Kidney capillary endothelial cell (primary cell): Measurements from ENCODE around the gene CNR1.
A peak's percentile ranks its signal among the peaks of the same experiment; 100 is the strongest.
"Not testable (repeated sequence)": the region's sequence is repeated elsewhere in the genome, so short reads cannot be mapped to it uniquely, and the experiment has no call there.

ENCODE experiments used
- DNase-seq: peaks from one replicate; pipeline ENCODE4 v3.0.0-alpha.2; 2018; ENCODE audit warnings: low spot score

The CNR1 gene

GRCh38 chr6:88165844-88166492 lies at the start of gene CNR1:
Gene CNR1 (minus strand): TSS chr6:88166347. CDS start chr6:88145274, 21,073 bp downstream.
- DNase-seq, result peak; percentile 20

GRCh38 chr6:88211446-88211845 lies 45.3 kb upstream of the CNR1 start:
- no peak for DNase-seq

DNA sequence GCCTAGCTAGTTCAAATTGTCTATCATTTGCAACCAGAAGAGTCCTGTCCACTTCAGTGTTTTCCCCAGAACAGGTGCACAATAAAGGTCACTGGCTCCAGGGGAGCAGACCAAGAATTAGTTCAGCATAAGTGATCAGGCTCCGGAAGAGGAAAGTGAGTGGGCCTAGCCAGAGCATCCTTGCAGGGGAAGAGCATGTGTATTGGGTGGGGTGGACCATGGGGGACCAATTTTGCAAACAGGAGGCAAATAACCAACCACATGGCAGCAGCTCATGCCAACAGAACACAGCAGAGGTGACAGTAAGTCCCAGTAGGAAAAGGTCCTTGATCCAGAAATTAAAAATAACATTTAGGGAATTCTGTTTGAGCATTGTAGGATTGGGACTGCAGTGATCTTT lies 43.2 kb upstream of the CNR1 start:
- DNase-seq, result no peak

- no peak for DNase-seq
Measured at GRCh38 chr6:88208726-88209125, 42.6 kb upstream of the CNR1 start.

DNA sequence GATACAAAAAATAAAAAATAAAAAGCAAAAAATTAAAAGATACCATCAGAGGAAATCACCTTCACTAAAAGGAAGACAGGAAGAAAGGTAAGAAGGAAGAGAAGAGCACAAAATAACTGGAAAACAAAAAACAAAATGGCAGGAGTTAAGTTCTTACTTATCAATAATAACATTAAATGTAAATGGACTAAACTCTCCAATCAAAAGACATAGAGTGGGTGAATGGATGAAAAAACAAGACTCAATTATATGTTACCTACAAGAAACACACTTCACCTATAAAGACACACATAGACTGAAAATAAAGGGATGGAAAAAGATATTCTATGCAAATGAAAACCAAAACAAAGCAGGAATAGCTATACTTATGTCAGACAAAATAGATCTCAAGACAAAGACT lies 35.6 kb upstream of the CNR1 start:
- not testable (repeated sequence) for DNase-seq

GRCh38 chr6:88184921-88185320 lies 18.8 kb upstream of the CNR1 start:
- no peak for DNase-seq

- DNase-seq, result no peak
Measured at GRCh38 chr6:88183471-88183870, 17.3 kb upstream of the CNR1 start.

DNA sequence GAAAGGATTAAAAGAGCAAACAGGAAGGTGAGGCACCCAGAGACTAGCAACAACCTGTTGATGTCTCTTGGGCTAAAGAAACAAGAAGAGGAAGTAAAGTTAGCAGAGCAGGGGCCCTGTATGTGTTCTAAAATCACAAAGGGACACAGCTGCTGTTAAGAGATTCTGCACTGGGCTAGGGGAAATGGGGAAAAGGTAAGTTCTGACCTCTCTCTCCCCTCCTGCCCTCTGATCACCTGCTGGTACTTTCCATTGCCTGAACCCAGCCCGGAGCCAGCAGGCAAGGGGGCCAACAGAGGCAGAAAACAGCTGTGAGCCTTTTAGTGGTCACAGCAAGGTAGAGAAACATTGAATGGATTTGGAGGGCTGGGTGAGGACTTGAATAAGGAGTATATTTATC lies 13.5 kb upstream of the CNR1 start:
- no peak for DNase-seq

DNA sequence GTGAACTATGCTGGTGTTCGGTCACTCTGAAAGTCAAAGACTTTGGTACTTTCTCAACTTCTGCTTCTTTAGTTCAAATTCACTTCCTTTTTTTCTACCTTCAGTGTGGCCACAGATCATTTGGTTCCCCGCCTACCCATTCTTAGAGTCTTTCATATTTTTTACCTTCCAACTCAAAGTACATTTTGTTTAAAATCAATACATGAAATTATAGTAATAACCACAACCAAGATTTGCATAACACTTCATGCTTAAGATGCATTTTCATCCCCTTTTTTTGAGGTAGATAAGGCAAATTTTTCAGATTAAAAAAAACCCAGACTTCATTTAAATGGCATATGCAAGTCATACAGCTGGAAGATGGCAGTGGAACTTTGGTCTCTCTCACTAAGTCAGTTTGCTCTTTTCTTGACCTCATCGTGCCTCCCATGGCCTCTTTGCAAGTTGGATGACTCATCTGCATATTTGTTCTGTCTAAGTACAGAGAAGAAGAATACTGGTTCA lies 11.9 kb upstream of the CNR1 start:
- no peak for DNase-seq

DNA sequence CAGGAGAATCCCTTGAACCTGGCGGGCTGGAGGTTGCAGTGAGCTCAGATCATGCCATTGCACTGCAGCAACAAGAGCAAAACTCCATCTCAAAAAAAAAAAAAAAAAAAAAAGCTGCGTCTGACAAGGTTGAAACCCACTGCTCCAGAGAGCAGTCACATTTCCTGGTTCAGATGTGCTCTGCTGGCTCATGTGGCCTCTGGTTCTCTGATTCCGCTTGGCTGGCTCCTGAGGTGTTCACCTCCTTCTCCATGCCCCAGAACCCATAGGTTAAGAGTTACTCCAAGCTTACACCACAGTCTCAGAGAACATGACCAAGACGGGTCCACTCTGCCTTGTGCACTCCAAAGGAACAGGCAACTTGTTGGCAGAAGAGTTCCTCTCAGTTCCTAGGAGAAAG lies 8.8 kb upstream of the CNR1 start:
- no peak for DNase-seq

DNA sequence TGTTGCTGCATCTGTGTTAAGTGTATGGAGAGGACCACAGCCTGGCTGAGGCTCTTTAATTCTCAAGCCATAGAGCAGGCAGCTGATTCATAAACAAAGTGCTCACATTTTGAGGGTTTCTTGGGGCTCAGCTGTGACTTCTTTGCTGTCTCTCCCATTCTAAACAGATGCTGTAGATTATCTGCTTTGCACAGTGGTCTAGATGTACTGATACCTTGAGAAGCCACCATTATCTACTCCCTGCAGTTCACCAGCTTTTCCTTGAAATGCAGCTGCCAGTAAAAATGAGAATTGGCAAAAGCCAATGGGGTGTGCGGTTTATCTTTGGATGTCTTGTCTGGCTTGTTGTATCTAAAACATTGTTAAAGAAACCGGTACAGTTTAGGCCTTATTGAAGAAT lies 5.2 kb upstream of the CNR1 start:
- DNase-seq, result no peak

GRCh38 chr6:88168362-88168761 lies 2.2 kb upstream of the CNR1 start:
- no peak for DNase-seq

DNA sequence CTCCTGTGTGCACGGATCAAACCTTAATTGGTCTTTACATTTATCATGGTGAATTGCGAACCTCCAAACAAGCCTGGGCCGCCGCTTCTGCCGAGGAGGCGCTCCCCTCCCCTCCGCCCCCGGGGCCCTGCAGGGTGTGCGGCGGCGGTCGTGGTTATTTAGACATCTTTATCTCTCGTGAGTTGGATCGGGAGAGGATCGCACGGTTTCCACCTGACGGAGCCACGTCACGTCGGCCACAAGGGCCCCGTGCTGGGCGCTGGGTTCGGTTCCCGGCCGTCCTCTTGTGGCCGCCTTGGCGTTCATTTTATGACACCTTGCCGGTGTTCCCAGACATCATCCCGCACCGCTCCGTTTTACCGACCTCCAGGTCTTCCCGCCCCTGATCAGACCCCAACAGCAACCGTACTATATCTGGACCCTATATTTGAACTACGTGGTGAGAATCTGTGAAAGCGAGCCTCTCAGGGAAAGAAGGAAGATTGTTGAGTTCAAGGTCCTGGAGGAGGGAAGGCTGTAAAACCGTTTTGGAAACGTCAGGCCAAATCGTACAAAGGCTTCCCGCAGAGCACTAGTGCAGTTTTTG lies 1.3 kb upstream of the CNR1 start:
- no peak for DNase-seq

DNA sequence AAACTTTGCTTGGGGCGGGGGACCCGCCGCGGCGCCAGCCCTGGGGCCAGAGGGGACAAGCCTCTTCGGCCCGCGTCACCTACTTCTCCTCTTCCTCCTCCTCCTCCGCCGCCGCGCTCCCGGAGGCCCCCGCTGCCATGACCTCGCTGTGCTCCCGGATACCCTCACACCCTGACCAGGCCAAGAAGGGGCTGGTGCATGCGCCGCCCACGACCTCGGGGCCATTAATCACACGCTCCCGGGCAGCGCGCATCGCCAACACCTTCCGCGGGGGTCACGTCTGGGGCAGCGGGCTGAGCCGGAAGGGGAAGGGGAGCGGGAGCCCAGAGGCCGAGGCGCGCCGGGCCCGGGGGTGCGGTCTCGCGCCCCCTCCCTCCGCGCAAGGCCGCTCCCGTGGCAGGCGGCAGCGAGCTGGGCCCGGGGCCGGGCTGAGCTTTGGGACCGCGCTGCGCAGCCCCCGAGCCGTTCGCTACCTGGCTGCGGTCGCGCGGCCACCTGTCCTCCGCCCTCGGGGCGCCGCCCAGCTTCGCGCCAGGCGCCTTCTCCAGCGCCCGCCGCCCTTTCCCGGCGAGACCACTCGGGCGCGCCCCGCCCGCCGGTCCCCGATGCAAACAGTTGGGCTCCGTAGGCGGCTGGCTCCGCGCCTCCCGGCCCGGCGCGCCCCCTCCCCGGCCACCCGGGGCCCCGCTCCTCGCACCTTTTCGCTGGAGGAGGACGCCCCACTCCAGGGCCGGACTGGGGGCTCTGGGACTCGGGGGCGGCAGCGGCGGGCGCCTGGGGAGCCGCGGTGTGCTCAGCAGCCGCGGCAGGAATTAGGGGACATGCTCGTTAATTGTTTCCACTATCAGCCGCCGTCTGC lies 575 bp upstream of the CNR1 start:
- no peak for DNase-seq

DNA sequence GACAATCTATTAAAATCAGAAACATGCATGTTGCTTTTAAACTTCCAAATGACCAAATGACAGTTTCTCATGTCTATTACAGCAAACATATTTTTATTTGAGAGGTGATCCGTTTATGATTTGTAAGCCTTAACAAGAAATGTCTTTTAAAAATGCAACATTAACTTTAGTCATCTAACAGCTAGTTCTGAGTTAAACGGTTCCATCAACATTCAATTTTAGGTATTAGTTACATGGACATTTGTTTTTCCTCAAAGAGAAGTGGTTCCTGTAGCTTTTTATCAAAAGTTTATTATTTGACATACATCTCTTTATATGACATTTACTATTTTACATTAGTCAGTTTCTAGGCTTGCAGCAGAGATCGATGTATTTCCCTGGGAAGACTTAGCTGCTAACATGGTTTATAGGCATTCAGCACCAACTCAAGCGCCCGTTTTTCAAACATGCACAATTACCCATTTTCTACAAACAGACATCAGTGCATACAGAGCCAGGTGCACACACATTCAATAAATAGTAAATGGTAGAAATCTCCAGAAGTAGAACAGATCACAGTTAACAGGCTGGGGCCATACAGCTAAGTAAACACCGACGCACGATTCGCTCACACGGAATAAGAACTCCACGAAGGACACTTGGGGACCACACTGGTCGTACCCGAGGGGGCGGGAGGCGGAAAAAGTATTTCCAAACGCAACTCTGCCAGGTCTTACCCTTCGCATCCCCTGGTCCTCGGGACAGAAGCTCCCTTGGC lies 882 bp downstream of the CNR1 start:
- no peak for DNase-seq

DNA sequence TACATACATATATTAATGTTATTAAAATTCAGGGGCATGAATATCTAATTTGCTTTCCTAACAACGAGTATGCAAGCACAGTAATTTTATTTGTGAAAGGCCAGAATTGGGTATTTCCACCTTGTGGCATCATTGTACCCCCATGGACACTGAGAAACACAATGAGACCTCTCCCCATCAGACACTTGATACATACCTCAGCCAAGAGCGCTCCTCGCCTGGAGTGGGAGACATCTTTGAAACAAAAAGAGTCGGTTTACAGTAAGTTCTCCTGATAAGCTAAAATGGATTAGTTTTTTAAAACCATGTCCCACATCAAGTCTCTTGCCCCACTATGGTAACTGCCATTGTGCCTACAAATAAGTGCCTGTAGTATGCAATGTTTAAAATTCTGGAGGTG lies 2.1 kb downstream of the CNR1 start:
- no peak for DNase-seq

- no peak for DNase-seq
Measured at GRCh38 chr6:88163616-88164015, 2.5 kb downstream of the CNR1 start.

- DNase-seq, result no peak
Measured at GRCh38 chr6:88161940-88162339, 4.2 kb downstream of the CNR1 start.

DNA sequence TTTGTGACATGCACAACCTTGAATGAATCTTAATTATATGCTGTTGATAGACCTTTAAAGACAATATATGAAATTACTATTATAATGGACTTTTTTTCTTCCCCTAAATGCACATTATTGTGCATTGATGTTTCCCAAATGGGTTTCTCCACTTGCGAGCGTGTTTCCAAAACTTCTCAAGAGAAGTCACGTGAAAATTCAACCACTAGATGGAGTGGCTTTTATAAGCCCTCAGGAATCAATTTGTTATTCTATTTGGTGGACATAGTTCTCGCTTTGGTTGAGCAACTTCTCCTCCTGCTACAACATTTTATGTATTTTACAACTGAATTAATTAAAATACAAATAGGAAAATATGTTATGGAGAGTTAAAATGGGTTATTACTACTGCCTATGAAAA lies 9.0 kb downstream of the CNR1 start:
- no peak for DNase-seq

- DNase-seq, result no peak
Measured at GRCh38 chr6:88145298-88145963, 20.7 kb downstream of the CNR1 start.

GRCh38 chr6:88144637-88145297 lies 21.4 kb downstream of the CNR1 start:
- no peak for DNase-seq
